BJ (cell line): ENCODE results near the gene CD40. TPM values are rescaled to one million over a fixed set of nuclear protein-coding genes. Genes with fewer than 3 reads are reported as not detected.
A peak's percentile ranks its signal among the peaks of the same experiment; 100 is the strongest.

Experiments used
- CTCF ChIA-PET: fragments of 350-600 bp; formaldehyde crosslinking; extraction: SDS; loops from one replicate; lab custom pipeline; 2021; ENCODE audit warnings: antibody characterized with exemption, inconsistent platforms; lab: Yijun Ruan, JAX
- POLR2A ChIA-PET: fragments of 300-600 bp; sonication (Branson Sonifier 250); formaldehyde crosslinking; extraction: SDS; loops from one replicate; lab custom pipeline; 2021; ENCODE audit warnings: antibody characterized with exemption; lab: Charles Lee
- DNase-seq: peaks from one replicate; pipeline ENCODE4 v3.0.0-alpha.2; 2011; ENCODE audit warnings: low read depth
- H3K27me3 ChIP-seq: 2 replicates; pipeline ENCODE4 v1.6.0; 2011; ENCODE audit warnings: low read length; ENCODE audit not compliant: control insufficient read depth, insufficient read depth
- H3K36me3 ChIP-seq: 2 replicates; pipeline ENCODE4 v1.5.1; 2011; ENCODE audit warnings: low read length; ENCODE audit not compliant: control insufficient read depth, insufficient read depth
- H3K4me3 ChIP-seq: 2 replicates; pipeline ENCODE4 v1.5.1; 2011; ENCODE audit warnings: low read depth, mild to moderate bottlenecking, control low read depth, low read length
- CTCF ChIP-seq: IDR thresholded peaks from 2 replicates; pipeline ENCODE4 v1.5.1; 2011; ENCODE audit warnings: low read depth, mild to moderate bottlenecking, control low read depth, inconsistent platforms, low read length, moderate library complexity; ENCODE audit not compliant: insufficient read depth
- polyA plus RNA-seq: library from polyadenylated mRNA; depleted of rRNA; stranded (reverse); fragments of >200 nt; gene quantifications from 2 replicates; pipeline ENCODE4 v1.2.3, GENCODE V29; 2011

Gene CD40
- polyA plus RNA-seq, 1 experiment, result 11.6 TPM

- Histone ChIP-seq H3K27me3 (no peaks in the 10 kb centered on the region), H3K4me3 (no peak overlapping the region), H3K36me3 (peaks cover under 1% of the 10 kb centered on the region; the same call in 1 of the 2 replicates)
- CTCF ChIA-PET, result interaction anchor here (0.7 to 1.6 kb wide), 9 partner anchors 9 to 546 kb away, joined by 3 to 6 read pairs (median 3); partner anchors contain the start of gene ELMO2
- no peak for DNase-seq
- TF ChIP-seq CTCF, result peak; percentile 61
- POLR2A ChIA-PET, result no interaction called here
Observed at GRCh38 chr20:46128310-46129151, 10.4 kb downstream of the CD40 start.

- DNase-seq, result no peak
- TF ChIP-seq CTCF, result no peak
- Histone ChIP-seq H3K4me3 (no peak overlapping the region), H3K27me3 (no peaks in the 10 kb centered on the region), H3K36me3 (no peaks in the 10 kb centered on the region)
- ChIA-PET CTCF (interaction anchor here (0.6 to 1.2 kb wide), 8 partner anchors 10 to 356 kb away, joined by 3 to 5 read pairs (median 3); no protein-coding TSS in a partner anchor), POLR2A (no interaction called here)
Observed at GRCh38 chr20:46129955-46130481, 11.9 kb downstream of the CD40 start.

- H3K27me3 ChIP-seq, result no peaks in the 10 kb centered on the region
- CTCF ChIA-PET, result interaction anchor here (1.0 to 5.2 kb wide), 2 partner anchors 218 to 307 kb away, joined by 5 to 31 read pairs; no protein-coding TSS in a partner anchor
- TF ChIP-seq CTCF, result no peak
- no peak overlapping the region for H3K4me3 ChIP-seq
- POLR2A ChIA-PET, result no interaction called here
- DNase-seq, result no peak
- H3K36me3 ChIP-seq, result no peaks in the 10 kb centered on the region
Observed at GRCh38 chr20:46130534-46130933, 12.4 kb downstream of the CD40 start.

- no peak for DNase-seq
- ChIA-PET CTCF (interaction anchor here (5.2 kb wide), 1 partner anchor 218 kb away, joined by 31 read pairs; no protein-coding TSS in a partner anchor), POLR2A (interaction anchor here (0.7 kb wide), 1 partner anchor 156 kb away, joined by 3 read pairs; no protein-coding TSS in a partner anchor)
- TF ChIP-seq CTCF, result no peak
- H3K36me3 ChIP-seq, result no peaks in the 10 kb centered on the region
- H3K27me3 ChIP-seq, result 0 out of 2 replicates have a peak, but pooled peaks cover 2% of the 10 kb centered on the region
- H3K4me3 ChIP-seq, result no peak overlapping the region
Observed at GRCh38 chr20:46131396-46131795, 13.3 kb downstream of the CD40 start.

GRCh38 chr20:46132705-46133120, 14.6 kb downstream of the CD40 start:
- Histone ChIP-seq H3K4me3 (no peak overlapping the region), H3K27me3 (0 out of 2 replicates have a peak, but pooled peaks cover 2% of the 10 kb centered on the region), H3K36me3 (no peaks in the 10 kb centered on the region)
- DNase-seq, result no peak
- ChIA-PET POLR2A (no interaction called here), CTCF (interaction anchor here (0.6 to 5.2 kb wide), 18 partner anchors 9 to 352 kb away, joined by 3 to 31 read pairs (median 4); partner anchors contain the start of gene ELMO2)
- TF ChIP-seq CTCF, result peak; percentile 86
